GM13976 (cell line): ENCODE data around the gene EIF1AD.
"Not testable (repeated sequence)": the region's sequence is repeated elsewhere in the genome, so short reads cannot be mapped to it uniquely, and the experiment has no call there.

ENCODE experiments used
- DNase-seq: peaks from one replicate; pipeline ENCODE4 v3.0.0; 2012; ENCODE audit warnings: low spot score
- in situ Hi-C: fragments of 300-500 bp; cut with MboI; formaldehyde crosslinking; loops from one replicate; pipeline ENCODE4 v1.12.0; 2022; ENCODE audit warnings: low sequenced_read_pairs, mixed read lengths, inconsistent platforms; ENCODE audit not compliant: unreplicated experiment
- TF ChIP-seq, protein P1 (sequence below): IDR thresholded peaks from 2 replicates; pipeline ENCODE4 v1.5.1; 2012; ENCODE audit warnings: borderline replicate concordance, mild to moderate bottlenecking; ENCODE audit not compliant: insufficient read depth; ENCODE audit errors: extremely low read depth, missing control alignments, control extremely low read depth

The EIF1AD gene

GRCh38 chr11:66014804-66015453 is 13.0 kb upstream of the EIF1AD start:
- in situ Hi-C loops, result no loop called here
- TF ChIP-seq, protein P1, sequence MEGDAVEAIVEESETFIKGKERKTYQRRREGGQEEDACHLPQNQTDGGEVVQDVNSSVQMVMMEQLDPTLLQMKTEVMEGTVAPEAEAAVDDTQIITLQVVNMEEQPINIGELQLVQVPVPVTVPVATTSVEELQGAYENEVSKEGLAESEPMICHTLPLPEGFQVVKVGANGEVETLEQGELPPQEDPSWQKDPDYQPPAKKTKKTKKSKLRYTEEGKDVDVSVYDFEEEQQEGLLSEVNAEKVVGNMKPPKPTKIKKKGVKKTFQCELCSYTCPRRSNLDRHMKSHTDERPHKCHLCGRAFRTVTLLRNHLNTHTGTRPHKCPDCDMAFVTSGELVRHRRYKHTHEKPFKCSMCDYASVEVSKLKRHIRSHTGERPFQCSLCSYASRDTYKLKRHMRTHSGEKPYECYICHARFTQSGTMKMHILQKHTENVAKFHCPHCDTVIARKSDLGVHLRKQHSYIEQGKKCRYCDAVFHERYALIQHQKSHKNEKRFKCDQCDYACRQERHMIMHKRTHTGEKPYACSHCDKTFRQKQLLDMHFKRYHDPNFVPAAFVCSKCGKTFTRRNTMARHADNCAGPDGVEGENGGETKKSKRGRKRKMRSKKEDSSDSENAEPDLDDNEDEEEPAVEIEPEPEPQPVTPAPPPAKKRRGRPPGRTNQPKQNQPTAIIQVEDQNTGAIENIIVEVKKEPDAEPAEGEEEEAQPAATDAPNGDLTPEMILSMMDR, result no peak
- DNase-seq, result no peak

DNA sequence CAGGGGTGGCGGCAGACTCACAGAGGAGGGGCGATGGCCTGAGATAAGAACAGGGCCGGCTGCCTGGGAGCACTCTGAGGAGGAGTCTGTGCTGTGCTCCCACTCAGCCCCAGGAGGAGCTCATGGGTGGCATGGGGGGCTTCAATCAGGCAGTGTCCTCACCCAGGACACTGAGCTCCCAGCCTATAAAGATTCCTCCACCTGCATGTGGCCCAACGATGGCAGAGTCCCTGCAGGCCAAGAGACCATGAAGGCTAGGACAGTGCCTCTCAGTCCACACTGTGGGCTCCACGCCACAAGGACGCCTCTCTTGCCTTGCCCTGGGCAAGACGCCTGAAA is 11.8 kb upstream of the EIF1AD start:
- peak; percentile 20 for DNase-seq
- in situ Hi-C loops, result no loop called here
- TF ChIP-seq, protein P1, result no peak

- TF ChIP-seq, protein P1, result no peak
- peak; percentile 37 for DNase-seq
- in situ Hi-C loops, result no loop called here
Measured at GRCh38 chr11:66012946-66013761, 11.2 kb upstream of the EIF1AD start.

- DNase-seq, result peak; percentile 25
- TF ChIP-seq, protein P1, result no peak
- in situ Hi-C loops, result no loop called here
Measured at GRCh38 chr11:66012371-66012945, 10.5 kb upstream of the EIF1AD start.

- in situ Hi-C loops, result no loop called here
- peak; percentile 13 for DNase-seq
- TF ChIP-seq, protein P1, result no peak
Measured at GRCh38 chr11:66011785-66012303, 9.9 kb upstream of the EIF1AD start, which contains the start of gene CST6. Gene CST6, plus strand, starts transcription at chr11:66012008. Its CDS starts 37 bp downstream, at chr11:66012045.

- TF ChIP-seq, protein P1, result no peak
- in situ Hi-C loops, result no loop called here
- DNase-seq, result peak; percentile 40
Measured at GRCh38 chr11:66011239-66011784, 9.4 kb upstream of the EIF1AD start.

DNA sequence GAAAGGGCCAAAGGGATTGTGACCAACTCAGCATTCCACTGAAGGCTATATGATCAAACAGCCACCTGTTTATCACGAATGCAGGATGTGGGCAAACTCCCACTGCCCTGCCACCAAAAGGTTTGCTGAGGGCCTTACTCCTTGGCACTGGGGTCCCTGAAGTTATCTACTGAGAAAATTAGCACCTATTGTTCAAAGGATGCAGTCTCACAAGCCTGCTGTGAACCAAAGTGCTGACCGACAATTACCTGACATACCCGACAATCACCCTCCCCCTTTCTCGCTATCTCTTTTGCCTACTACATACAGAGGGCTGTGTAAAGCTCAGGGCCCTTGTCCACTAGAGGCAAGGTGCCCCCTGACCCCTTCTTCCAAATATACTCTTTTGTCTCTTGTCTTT is 8.1 kb upstream of the EIF1AD start:
- in situ Hi-C loops, result not testable (repeated sequence)

More for the DNA sequence above, 8.1 kb upstream of the EIF1AD start:
- not testable (repeated sequence) for DNase-seq
